OCI-LY1 (cell line): ENCODE results near the gene ST6GALNAC5.

ENCODE experiments used
- EZH2 ChIP-seq: fragments of 200-600 bp; sonication (generic), shearing (Covaris generic); IDR thresholded peaks from 2 replicates; pipeline ENCODE4 v1.8.0; 2017; ENCODE audit warnings: borderline replicate concordance, mixed run types, mild to moderate bottlenecking, antibody characterized with exemption, low read length, moderate library complexity, mixed read lengths
- TF ChIP-seq, protein P1 (sequence below): fragments of 200-600 bp; sonication (generic), shearing (Covaris generic); IDR thresholded peaks from 2 replicates; pipeline ENCODE4 v1.5.1; 2017; ENCODE audit warnings: mild to moderate bottlenecking, antibody characterized with exemption, low read length, moderate library complexity, mixed read lengths

DNA sequence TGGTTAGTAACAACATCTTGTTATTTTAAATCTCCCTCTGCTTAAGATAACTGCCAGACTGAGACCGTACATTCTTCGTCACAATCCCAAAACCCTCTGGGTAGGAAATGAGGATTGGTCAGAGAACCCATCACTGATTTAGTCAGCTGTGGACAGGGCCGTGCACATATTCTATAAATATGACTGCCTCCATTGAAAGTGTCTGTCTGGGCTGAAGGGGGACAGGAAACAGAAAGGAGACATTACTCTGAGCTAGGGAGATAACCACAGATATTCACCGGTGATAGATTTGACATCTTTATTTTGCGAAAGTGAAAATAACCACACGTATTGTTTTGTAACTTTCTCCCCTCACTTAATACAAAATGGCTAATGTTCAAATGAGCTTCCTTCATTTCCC lies 36.9 kb upstream of the ST6GALNAC5 start:
- TF ChIP-seq, protein P1, sequence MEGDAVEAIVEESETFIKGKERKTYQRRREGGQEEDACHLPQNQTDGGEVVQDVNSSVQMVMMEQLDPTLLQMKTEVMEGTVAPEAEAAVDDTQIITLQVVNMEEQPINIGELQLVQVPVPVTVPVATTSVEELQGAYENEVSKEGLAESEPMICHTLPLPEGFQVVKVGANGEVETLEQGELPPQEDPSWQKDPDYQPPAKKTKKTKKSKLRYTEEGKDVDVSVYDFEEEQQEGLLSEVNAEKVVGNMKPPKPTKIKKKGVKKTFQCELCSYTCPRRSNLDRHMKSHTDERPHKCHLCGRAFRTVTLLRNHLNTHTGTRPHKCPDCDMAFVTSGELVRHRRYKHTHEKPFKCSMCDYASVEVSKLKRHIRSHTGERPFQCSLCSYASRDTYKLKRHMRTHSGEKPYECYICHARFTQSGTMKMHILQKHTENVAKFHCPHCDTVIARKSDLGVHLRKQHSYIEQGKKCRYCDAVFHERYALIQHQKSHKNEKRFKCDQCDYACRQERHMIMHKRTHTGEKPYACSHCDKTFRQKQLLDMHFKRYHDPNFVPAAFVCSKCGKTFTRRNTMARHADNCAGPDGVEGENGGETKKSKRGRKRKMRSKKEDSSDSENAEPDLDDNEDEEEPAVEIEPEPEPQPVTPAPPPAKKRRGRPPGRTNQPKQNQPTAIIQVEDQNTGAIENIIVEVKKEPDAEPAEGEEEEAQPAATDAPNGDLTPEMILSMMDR, result no peak
- TF ChIP-seq EZH2, result no peak
